Daoy (cell line): ENCODE data around the gene CCND1. TPM values are rescaled to one million over a fixed set of nuclear protein-coding genes. Genes with fewer than 3 reads are reported as not detected.
"Not testable (repeated sequence)": the region's sequence is repeated elsewhere in the genome, so short reads cannot be mapped to it uniquely, and the experiment has no call there.

Experiments
- DNase-seq: peaks from one replicate; pipeline ENCODE4 v3.0.0-alpha.2; 2015; ENCODE audit warnings: low read depth
- total RNA-seq: library from RNA; depleted of rRNA; stranded (reverse); fragments of >200 nt; shearing (Covaris generic); gene quantifications from 2 replicates; pipeline ENCODE4 v1.2.3, GENCODE V29; 2014

Gene CCND1
- total RNA-seq, 1 experiment from 2014 or later: 180 TPM

GRCh38 chr11:69666261-69666660, 25.3 kb downstream of the CCND1 start:
- no peak for DNase-seq

- no peak for DNase-seq
These were observed 26.0 kb downstream of the CCND1 start for GRCh38 chr11:69666752-69667536.

DNA sequence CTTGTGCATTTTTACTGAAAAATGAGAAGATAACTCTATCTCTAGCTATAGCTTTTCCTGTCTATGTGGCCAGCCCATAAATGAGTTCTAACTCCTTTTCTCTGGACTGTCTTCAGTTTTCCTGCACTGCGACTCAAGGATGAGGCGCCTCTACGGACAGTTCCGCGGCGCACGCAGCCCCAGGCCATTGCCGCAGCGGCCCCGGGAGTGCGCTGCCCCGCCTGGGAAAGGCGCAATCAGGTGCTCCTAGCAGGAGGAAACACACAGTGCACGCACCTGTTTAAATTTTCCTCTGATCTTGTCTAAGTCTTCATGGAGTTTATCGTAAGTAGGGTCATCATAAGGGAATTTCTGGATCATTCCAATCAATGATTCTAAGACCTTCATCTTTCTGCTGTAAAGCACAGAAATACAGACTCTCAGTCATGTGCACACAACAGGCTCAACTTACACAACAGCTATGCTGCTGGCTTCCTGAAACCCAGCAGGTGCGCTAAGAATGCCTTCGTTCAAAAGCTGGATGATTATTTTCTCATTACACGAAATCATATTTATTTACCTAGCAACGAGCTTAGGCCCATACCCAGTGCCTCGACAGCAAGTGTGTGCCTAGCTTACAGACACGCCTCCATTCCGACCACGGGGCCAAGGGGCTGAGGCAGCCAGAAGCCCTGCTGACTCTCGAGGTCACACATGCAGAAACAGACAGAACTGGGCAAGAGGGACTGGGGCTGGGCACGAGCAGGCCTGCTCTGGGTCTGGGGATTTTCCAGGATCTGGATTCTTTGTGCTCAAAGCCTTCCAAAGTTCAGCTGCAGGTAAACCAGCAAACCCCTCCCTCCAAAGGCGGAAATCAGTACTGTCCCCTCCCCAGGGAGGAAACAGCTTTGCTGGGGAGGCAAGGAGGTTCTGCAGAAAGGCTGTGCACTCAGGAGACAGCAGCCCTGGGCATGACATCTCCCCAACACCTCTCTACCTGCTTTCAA, 27.0 kb downstream of the CCND1 start:
- DNase-seq: no peak

DNA sequence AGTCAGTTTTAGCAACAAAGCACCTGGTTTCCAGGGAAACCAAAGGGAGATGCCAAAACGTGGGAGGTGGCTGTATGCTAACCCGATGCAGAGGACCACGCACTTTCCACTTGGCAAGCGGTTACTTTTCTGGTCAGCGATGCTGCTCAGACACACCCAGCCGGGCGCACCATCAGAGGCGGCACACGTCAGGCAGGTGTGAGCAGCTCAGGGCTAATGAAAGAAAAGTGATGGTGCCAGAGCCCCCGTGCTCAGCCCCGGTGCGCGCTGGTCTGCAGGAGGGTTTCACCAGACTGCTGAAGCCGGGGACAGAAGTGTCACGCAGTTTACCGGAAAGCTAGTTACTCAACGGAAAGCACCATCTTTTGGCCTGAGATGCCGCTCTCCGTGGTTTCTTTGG, 28.5 kb downstream of the CCND1 start:
- no peak for DNase-seq

- peak; percentile 83 for DNase-seq
These were observed 29.3 kb downstream of the CCND1 start for GRCh38 chr11:69670158-69670845.

- no peak for DNase-seq
These were observed 30.9 kb downstream of the CCND1 start for GRCh38 chr11:69671734-69672465.

DNA sequence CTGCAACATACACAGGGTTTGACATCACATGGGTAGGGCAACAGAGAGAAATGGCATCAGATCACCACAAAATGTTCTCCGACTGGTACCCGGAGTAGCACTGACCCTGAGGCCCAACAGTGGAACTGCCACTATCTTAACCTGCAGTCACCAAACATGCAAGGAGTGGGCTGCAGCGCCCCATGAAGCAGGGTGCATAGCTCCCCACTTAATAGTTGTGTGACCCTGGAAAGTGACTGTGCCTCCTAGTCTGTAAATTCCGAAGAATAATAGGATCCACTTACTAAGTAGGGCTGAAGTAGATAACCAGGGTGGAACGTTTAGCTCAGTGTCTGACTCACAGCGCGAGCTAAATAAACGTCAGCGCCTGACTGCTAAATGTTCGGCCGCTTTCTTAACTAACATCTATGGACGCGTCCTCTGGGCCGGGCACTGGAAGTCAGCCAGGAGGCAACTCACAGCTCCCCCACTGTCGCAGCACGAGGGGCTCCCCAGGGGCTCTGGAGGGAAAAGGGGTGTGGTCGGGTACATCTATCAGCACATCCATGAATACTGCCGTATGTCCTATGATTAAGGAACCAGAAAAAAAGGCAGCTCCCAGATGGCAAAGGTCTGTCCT, 33.4 kb downstream of the CCND1 start:
- DNase-seq: peak; percentile 62

DNA sequence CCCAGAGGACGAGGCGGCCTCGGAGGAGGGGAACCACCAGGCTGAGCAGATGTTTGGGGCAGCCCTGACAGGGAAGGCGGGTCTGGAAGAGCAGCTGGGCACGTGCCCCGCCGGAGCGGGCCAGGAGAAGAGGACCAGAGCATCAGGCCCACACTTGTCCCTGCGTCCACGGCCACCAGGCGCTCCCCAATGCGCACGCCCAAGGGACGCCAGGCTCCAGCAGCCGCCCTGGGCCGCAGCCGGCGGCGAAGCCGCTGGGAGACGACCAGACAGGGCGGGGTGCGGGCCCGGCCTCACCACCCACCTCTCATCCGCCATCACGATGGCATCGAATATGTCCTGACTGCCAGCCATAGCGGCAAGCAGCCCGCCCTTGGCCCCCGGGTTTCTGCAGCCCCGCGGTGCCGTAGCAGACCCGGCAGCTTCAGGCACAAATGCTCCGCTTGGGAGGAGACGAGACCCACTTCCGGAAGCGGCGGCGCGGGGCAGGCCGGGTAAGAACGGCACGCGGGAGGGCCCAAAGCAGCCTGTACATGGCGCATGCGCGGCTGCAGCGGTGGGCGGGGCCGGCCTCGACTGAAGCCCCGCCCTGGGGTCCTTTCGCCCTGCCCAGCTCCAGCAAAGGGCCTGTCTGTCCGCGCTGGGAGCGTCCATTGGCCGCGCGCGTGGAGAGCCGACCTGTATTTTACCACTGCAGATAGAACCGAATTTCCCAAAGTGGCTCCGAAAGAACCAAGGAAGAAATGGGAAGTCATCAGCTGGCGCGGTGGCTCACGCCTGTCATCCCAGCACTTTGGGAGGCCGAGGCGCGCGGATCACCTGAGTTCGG, 34.1 kb downstream of the CCND1 start, which contains the start of gene LTO1:
Gene LTO1, minus strand, starts transcription at position 468 of the 829 bp plus-strand sequence. Its CDS starts 114 bp downstream, at position 354.
- peak; percentile 97 for DNase-seq

DNA sequence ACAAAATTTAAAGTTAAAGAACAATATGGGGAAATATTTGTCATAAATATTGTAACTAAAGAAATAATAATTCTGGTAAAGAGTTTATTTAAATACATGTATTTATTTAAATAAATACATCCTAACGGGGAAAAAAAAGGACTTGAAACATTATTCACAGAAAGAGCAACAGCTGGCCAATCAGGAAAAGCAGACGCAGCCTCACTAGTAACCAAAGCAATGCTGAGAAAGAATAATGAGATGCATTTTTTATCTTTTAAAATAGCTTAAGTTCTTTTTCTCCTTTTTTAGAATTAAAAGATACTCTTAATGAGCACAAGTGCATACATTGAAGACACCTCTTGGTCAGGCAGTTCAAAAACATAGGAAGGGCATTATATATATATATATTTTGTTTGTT, 36.8 kb downstream of the CCND1 start:
- no peak for DNase-seq

GRCh38 chr11:69680688-69681087, 39.7 kb downstream of the CCND1 start:
- no peak for DNase-seq

DNA sequence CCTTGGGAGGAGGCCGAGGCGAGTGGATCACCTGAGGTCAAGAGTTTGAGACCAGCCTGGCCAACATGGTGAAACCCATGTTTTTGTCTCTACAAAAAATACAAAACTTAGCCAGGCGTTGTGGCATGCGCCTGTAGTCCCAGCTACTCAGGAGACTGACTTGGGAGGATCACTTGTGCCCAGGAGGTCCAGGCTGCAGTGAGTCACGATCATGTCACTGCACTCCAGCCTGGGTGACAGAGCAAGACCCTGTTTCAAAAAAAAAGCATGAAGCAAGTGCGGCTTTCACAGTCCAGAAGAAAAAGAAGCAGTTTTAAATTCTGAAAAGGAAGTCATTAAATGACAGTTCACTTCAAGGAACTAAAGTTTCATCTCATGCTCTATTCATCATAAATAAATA, 41.3 kb downstream of the CCND1 start:
- peak; percentile 57 for DNase-seq

DNA sequence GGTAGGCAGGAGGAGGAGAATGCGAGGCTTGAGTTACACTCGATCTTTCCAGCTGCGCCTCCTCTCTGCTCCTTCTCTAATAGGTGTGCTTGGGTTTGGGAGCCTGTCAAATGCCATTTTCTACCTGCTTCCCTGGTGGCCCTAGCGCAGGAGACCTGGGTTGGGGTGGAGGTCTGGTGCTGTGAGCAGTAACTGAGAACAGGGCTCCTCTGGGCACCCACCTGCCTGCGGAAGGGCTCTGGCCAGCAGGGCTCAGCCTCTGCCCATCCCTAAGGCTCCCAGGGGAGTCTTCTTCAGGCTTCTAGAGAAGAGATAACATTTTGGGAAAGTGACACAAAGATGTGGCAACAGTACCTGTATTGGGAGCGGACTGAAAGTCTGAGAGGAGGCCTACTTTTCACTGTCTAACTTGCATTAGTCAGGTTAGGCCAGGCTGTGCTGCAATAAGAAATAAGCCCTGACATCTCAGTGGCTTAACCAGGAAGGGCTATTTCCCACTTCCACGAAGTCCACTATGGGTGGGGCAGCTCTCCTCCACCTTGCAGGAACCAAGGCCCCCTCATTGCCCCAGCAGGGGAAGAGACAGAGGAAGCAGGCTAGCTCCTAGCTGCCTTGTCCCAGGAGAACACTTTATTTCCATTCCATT, 41.8 kb downstream of the CCND1 start:
- no peak for DNase-seq

GRCh38 chr11:69683764-69684333, 42.9 kb downstream of the CCND1 start:
- DNase-seq: peak; percentile 49

- DNase-seq: no peak
These were observed 43.7 kb downstream of the CCND1 start for GRCh38 chr11:69684651-69685050.

DNA sequence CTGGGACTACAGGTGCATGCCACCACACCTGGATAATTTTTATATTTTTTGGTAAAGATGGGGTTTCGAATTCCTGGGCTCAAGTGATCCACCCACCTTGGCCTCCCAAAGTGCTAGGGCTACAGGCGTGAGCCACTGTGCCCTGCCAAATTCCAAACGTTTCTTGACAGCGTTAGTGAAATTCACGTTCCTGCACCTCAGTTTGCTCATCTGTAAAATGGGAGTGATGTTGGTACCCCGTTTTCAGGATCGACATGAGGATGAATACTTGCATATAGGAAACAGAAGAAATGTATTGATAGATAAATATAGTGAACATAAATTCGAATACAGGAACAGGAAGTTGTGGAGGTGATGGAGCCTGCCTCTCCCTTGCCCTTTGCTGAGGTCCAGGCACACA, 44.4 kb downstream of the CCND1 start:
- no peak for DNase-seq

DNA sequence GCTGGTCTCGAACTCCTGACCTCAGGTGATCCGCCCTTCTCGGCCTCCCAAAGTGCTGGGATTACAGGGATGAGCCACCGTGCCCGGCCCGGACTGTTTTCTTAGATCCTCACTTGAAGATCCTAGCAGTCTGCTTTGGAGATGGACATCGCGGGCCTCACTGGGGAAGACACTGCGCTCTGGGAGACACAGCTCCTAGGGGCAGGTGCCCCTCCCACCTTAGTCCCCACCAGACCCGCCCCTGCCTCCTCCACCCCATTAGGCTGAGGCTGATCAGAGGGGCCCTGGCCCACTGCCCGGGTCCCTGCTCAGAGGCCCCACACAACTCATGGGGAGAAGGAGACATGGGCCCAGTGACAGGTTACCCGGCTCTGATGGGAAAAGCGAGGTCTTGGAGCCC, 45.5 kb downstream of the CCND1 start:
- no peak for DNase-seq

DNA sequence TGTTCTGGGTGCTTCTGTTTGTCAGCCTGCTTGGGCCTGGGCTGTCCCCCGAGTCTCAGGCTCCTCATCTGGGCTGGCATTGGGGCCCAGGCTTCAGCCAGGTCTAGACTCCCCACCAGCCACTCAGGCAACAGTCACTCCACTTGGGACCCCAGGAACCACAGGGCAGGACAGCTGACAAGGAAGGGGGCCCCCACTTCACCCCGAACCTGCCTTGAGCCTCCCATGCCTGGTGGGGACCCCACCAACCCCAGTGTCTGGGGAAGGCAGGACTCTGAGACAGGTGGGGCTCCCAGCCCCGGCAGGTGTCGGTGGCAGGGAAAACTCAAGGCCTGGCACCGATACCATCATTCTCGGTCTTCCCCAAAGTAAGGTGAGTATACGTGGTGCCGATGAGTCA, 45.9 kb downstream of the CCND1 start:
- no peak for DNase-seq

DNA sequence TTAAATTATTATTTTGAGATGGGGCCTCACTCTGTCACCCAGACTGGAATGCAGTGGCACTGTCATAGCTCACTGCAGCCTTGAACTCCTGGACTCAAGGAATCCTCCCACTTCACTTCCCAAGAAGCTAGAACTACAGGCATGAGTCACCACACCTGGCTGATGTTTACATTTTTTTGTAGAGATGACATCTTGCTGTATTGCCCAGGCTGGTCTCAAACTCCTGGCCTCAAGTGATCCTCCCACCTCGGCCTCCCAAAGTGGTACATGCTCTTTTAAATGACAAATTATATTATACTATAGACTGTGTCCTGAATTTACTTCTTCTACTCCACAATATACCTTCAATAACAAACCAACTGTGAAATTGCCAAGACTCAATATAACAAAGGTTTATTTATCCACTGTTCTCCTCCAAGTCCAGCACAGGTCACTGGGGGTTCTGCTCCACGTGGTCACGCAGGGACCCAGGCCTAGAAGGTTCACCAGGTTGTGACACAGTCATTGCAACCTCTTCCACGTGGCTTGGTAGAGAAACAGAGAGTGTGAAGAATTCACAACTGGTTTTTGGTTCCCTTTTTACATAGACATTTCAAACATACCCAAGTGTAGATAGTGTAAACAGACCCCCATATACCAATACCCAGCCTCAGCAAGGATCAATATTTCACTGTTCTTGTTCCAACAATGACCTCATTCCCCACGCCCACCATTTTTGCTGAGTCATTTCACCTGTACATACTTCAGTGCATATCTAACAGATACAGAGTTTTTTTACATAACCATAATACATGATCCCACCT, 47.2 kb downstream of the CCND1 start:
- DNase-seq: not testable (repeated sequence)
